HG03097 (cell line): ENCODE results near the gene SLC9C1.
"Not testable (repeated sequence)": the region's sequence is repeated elsewhere in the genome, so short reads cannot be mapped to it uniquely, and the experiment has no call there.

Source experiments
- ATAC-seq: cut with Tn5 transposase; IDR thresholded peaks from one replicate; pipeline ENCODE4 v1.9.1; 2021; ENCODE audit not compliant: unreplicated experiment, low FRiP score

Gene SLC9C1

DNA sequence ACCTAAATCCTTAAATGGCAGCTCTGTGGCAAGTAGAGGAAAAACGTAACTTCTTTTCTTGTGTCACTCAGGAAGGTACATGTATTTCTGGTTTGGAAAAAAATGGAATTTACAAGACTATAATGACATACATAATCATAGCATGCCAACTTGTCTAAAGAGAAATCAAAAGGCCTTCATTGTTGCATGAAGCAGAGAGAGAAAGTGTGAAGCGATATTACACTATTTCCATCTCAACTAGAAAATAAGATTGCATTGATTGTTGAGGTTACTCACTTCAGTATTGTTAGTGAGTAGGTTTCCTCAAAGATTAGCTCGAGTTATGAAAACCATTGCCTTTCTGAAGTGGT lies 93.7 kb downstream of the SLC9C1 start:
- no peak for ATAC-seq

DNA sequence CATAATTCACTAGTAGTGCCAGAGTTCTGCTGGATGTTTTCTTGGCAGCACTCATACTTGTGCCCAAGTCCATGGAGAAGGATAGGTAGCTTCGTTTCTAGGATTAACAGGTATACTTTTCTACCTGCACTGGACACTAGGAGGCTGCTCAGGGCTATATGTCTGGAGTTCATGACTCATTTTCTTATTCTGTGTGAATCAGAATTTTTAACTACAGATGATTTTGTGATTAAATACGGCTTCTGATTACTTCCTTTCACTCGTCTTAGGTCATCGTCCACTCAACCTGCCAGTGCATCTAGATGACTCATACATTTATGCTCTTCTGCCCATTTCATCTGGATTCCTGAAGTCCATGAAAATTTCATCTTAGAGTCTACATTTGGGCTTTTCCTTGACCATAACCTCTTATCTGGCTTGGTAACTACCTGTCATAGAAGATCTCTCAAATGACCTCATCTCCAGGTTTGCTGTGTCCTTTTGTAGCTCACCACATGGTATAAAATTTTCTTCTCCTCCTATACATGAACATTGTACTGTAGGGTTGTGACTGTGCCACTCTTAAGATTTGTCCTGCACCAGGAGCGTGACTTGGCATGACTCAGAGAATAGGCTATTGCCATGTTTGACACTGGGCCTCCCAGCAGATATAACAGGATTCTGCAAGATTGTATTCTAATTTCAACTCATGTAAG lies 94.2 kb downstream of the SLC9C1 start:
- no peak for ATAC-seq

DNA sequence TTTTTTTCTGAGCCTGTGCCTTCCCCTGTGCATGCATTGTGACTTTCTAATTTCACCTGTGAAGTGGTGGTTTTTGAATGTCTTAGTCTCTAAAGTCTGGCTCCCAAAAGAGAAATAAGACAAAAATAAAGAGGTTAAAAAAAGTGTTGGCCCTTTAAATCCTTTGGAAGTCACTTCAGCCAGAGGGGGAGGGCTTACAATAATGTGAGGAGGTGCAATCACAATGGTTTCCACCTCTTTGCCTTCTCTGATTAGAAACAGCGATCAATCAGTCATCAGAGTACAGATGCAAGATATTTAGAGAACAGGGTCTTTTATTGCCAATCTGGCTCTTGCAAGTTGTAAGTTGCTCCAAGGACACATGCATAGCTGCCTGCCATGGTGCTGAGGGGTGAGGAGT lies 96.9 kb downstream of the SLC9C1 start:
- no peak for ATAC-seq

DNA sequence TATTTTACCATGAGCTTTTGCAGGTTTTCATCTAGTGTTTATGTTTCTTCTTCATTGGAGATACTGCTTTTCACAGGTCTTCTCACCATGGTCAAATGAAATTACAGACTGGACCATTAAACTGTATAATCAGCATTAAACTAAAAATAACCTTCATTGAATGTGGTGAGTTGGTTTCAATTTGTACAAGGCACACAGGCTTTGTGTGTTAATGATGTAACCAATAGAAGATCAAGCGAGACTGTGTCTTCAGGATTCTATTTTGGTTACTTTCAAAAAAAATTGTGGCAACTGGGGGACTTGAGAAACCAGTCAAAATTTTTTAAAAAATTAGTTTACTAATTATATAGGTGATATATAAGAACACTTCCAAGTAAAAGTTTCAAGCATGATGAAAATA lies 106.7 kb downstream of the SLC9C1 start:
- no peak for ATAC-seq

DNA sequence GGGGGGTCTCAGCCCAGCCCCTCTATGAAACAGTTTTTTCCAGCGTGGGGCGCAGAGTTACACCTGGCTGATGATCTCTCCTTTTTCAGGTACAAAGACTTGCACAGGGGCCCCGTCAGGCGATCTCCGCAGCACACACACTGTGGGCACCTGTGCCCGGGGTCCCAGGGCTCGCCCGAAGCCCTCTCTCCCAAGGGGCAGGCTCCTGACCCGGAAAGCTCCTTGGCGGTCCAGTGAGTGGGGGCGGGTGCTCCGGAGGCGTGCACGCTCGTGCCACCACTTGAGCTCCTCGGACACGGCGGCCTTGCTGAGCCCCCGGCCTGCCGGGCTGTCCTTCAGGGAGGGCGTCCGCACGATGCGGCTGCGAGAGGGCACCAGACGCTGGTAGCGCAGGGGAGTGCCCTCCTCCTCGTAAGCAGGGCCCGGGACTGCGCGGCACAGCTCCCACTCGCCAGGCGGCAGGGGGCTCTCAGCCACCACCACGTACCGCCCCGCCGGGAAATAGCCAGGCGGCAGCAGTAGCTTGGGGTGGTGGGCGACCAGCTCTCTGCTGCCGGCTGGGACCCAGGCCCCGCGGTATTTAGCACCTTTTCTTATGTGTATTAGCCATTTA lies 108.5 kb downstream of the SLC9C1 start:
- not testable (repeated sequence) for ATAC-seq

DNA sequence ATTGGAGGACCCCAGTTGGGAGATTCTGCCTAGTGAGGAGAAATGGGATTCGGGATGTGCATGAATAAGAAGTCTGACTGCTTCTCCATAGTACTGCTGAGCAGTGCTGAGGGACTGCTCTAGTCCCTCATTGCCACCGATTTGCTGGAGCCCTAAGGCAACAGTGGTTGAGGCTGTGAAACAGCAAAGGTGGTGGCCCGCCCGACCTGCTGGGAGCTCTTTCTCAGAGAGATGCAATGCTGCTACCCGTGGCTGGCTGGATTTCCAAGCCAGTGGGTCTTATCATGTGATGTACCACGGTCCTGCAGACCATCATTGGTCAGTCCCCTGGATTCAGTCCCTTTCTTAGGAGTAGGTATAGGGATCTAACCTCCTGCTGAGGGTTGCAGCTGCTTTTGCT lies 118.4 kb downstream of the SLC9C1 start:
- no peak for ATAC-seq

DNA sequence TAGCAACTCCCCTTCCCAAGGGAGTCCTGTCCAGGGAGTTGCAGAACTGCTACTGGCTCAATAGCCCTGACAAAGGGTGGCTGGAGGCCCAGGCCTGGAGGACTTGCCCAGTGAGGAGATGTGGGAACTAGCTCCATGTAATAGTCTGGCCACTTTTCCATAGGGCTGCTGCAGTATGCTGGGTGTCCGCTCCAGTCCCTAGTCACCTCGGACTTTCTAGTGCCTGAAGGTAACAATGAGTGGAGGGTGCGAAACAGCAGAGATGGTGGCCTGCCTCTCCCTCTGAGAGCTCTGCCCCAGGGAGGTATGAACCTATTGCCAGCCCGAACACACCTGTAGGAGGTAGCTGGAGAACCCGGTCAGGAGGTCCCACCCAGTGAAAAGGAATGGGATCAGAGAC lies 119.0 kb downstream of the SLC9C1 start:
- ATAC-seq, result no peak

DNA sequence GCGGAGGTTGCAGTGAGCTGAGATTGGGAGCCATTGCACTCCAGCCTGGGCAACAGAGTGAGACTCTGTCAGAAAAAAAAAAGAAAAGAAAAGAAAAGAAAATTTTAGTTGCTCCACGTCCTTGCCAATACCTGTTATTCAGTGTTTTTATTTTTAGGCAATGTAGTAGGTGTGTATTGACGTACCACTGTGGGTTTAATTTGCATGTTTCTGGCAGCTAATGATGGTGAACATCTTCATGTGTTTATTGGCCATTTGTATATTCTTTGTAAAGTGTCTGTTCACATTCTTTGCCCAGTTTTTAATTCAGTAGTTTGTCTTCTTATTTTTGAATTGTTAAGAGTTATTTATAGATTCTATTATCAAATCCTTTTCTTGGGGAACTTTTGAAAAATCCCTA lies 122.9 kb downstream of the SLC9C1 start:
- ATAC-seq, result no peak

DNA sequence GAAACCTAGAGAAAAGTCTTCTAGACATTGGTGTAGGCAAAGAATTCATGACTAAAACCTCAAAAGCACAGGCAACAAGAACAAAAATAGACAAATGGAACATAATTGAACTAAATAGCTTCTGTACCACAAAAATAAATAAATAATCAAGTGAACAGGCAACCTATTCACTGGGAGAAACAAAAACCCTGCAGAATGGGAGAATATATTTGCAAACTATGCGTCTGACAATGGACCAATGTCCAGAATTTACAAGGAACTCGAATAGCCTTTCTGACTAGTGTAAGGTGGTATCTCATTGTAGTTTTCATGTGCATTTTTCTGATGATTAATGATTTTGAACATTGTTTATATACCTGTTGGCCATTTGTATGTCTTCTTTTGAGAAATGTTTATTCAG lies 124.0 kb downstream of the SLC9C1 start:
- no peak for ATAC-seq

DNA sequence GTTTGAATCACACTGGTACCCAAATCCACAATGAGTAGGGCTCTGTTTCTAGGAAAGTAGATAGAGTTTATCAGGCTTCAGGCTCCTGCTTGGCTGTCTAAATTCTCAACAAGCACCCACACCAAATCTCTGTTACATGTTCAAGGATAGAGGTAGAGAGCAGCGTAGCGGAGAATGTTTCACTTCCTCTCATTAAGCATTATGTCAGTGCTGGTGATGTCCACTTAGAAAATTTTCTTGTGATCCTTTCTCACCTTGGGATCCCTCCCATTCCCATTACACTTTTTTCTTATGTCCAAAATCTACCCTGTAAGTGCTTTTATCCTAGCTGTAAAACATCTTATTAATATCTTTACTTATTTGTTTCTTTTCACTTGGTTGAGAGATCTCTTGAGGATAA lies 126.3 kb downstream of the SLC9C1 start:
- no peak for ATAC-seq

DNA sequence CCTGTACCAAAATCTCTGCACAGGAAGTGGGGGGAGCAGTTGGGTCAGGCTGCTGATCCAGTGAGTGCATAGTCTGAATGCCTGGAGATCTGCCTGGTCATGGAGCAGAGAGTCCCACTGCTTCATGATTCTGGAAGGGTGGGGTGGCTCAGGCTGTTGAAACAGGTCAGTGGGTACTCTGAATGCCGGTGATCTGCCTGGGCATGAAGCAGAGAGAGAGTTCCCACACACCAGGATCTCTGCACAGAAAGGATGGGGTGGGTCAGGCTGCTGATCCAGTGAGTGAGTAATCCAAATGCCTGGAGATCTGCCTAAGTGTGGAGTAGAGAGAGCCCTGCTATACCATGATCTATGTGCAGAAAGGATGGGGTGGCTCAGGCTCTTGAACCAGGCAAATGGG lies 144.9 kb downstream of the SLC9C1 start:
- ATAC-seq, result no peak

DNA sequence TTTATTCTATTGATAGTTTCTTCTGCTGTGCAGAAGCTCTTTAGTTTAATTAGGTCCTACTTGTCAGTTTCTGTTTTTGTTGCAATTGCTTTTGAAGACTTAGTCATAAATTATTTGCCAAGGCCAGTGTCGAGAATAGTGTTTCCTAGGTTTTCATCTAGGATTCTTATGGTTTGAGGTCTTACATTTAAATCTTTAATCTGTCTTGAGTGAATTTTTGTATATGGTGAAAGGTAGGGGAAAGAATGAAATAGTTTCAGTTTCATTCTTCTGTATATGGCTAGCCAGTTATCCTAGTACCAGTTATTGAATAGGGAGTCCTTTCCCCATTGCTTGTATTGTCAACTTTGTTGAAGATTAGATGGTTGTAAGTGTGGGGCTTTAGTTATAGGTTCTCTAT lies 150.3 kb downstream of the SLC9C1 start:
- no peak for ATAC-seq

DNA sequence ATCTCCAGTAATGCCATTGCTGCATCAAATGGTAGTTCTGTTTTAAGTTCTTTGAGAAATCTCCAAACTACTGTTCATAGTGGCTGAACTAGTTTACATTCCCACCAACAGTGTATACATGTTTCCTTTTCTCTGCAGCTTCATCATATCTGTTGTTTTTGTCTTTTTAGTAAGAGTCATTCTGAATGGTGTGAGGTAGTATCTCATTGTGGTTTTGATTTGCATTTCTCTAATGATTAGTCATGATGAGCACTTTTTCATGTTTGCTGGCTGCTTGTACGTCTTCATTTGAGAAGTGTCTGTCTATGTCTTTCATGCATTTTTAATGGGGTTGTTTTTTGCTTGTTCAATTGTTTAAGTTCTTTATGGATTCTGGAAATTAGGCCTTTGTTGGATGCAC lies 150.8 kb downstream of the SLC9C1 start:
- ATAC-seq, result no peak

DNA sequence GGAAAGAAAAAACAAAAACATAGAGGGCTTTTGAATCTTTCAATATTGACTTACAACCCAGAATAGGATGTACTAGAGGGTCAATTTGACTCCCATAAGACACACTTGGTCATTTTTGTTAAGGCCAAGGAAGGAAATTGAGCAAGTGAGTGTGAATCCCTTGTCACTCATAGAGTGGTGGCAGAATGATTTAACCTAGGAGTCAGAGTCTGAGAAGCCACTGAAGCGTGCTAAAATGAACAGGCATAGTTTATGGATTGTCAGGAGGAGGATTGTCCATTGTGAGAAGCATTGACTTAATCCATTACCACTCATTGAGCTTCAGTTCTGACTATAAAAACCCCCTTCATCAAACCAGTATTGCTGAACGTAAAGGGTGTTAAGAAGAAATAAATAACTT lies 152.7 kb downstream of the SLC9C1 start:
- no peak for ATAC-seq

DNA sequence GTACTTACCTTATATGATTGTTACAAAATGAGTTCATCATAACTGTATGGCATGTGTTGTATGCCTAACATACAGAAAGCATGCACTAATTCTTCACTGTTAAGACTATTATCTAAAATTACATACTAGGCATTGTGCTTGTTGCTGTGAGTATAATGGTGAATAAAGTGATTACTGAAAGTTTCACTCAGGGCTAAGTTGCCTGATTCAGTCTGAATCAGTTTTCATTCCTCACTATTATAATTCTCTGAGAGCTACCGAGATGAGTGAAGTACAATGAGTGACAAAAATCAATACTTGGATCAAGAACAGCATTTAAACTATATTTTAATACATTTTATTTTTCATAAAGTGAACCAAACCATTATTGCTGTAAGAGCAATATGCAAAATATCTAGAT lies 153.4 kb downstream of the SLC9C1 start:
- no peak for ATAC-seq

DNA sequence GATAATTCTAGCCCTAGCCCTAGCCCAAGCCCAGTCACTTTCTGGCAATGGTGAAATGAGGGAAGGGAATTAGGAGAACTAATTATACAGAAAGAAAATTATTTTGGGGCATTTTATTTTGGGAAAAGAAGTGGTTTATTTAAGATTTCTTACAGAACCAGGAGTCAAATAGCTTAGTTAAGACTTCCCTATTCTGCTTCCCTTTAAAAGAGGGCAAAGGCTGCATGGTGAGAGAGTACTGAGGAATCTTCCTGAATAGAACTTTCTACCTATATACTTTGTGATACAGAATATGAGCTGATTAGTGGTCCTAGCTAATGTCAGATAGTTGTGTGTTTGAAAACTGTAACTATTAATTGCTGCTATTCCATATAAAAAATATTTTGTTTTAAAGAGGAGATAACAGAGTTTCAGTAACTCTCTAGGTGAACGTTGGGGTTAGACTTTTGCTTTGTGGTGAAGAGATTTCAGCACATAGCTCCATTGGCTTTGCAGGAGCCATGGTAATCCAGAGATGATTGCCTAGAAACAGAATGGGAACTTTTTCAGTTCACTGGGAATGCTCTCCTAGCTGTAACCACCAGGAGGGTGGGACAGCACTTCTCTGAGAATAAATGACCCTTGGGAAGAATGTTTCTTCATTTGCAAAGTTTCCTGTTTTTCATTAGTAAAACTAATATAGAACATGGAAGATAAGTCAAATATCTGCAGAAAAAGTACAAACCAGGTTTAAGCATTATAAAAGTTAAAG lies 155.6 kb downstream of the SLC9C1 start:
- no peak for ATAC-seq

DNA sequence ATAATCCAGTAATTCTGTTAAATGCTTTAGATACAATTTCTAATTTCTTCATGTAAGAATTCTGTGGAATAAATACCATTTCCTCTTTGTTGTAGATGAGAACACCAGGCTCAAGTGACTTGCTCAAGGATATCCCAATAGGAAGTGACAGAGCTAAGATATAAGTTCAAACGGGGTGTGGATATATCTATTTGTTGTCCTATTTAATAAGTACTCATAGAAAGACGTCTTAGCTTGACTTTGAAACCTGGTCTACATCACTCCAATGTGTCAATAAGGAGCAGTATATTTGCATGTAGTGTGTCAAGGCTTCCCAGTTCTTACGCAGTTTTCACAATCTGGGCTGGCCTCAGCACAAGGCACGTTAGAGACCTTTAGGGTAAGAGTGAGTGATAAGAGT lies 156.2 kb downstream of the SLC9C1 start:
- no peak for ATAC-seq

DNA sequence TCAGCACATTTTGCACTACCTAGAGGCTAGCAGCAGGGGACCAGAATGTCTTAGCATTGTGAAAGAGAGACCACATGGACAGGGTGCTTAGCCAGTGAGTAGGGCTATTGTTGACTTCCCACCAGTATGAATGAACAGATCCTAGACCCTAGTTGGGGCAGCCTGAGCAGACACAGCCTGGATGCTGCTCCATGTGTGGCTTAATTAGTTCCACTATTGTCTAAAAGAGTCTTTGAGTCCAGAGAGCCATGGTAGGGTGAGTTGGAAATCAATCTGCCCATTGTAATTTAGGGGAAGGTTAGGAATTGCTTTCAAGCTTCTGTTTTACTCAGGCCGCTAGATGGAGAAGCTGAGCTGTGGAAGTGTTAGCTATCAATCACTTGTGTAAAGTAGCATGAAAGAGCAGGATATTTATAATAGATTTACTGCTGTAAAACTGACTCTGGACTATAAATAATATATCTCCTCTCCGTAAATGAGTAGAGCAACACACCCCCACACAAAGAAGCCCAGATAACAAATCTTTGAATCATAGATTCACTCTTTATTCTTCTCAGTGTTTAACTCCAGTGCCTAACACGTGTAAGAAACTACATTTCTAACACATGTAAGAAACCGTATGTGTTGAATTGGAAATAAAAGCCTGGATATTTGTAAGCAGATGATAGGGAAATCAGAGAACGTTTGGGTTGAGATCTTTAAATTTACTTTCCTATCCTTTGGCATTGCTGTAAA lies 156.9 kb downstream of the SLC9C1 start:
- no peak for ATAC-seq

DNA sequence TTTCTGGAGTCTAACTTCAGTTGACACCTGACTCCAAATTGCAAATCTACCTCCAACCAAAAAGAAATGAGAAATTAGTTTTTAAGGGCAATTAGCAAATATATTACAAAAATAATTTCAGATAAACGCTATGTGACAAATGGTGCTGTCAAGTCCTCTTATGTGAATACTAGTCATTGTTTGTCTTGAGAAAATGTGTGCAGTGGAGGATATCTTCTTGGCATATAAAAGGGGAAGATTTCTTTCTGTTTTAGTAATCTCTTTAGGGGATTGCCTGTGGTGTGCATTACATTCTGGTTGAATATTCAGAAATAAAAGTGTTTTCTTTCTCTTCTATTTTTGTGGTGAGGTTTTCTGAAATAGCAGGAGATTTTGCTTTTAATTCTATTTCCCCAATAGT lies 158.0 kb downstream of the SLC9C1 start:
- ATAC-seq, result no peak

DNA sequence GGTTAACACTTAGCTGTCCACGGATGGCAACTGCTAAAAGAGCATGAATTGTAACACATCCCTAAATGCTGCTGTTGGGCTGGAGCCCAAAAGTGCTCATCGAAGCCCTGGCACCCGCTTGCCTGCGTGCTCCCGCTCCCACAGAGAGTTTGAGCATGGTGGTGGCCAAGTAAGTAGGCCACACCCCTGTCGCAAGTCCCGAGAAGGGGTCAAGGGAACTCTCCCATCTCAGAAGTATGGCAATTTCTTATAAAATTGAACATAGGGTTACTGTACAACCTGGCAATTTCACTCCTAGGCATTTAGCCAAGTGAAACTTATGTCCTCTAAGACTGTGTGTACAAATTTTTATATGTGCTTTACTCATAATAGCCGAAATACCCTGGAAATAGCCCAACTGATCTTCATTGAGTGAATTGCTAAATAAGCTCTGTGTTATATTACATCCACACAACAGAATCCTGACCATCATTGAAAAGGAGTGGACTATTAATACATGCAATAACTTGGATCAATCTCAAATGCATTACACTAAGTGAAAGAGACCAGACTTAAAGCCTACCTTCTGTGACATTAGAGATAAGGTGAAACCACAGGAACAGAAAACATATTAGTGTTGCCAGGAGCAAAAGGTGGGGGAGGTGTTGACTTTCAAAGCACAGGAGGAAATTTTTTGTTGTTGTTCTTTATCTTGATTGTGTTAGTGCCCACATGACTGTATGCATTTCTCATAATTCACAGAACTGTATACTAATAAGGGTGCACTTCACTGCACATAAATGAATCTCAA lies 159.5 kb downstream of the SLC9C1 start:
- no peak for ATAC-seq
